HepG2 (cell line): ENCODE measurements around the gene MYL6. TPM values are rescaled to one million over a fixed set of nuclear protein-coding genes. Genes with fewer than 3 reads are reported as not detected.

Source experiments
- AGO2 ChIP-seq: fragments of 200-400 bp; formaldehyde crosslinking; optimal IDR thresholded peaks from 2 replicates; pipeline ENCODE3; 2017; ENCODE audit warnings: mild to moderate bottlenecking, low read depth, low read length, moderate library complexity
- BCL6 ChIP-seq: IDR thresholded peaks from 2 replicates; pipeline ENCODE4 v1.6.1; 2016; ENCODE audit warnings: missing genetic modification reagents, missing compliant biosample characterization
- CREM ChIP-seq, 2 experiments: sonication (generic) in 1 of 2; formaldehyde crosslinking in 1 of 2; IDR thresholded peaks; 2 replicates each; pipeline versions ENCODE4 v1.4.0 to v1.6.1; 2016 to 2020; ENCODE audit warnings: antibody characterized with exemption in 1 of 2, mild to moderate bottlenecking in 1 of 2, missing genetic modification reagents in 1 of 2
- DBP ChIP-seq: sonication (generic); formaldehyde crosslinking; IDR thresholded peaks from 2 replicates; pipeline ENCODE4 v1.4.0; 2020; ENCODE audit warnings: missing genetic modification reagents; ENCODE audit errors: not compliant biosample characterization
- HMG20A ChIP-seq: IDR thresholded peaks from 2 replicates; pipeline ENCODE4 v1.6.1; 2016; ENCODE audit warnings: borderline replicate concordance
- KMT2B ChIP-seq: IDR thresholded peaks from 2 replicates; pipeline ENCODE4 v1.6.1; 2016; ENCODE audit warnings: missing genetic modification reagents, missing compliant biosample characterization
- NCOA1 ChIP-seq: sonication (generic); formaldehyde crosslinking; IDR thresholded peaks from 2 replicates; pipeline ENCODE4 v1.9.0; 2021; ENCODE audit warnings: missing genetic modification reagents
- POLR2AphosphoS5 ChIP-seq: IDR thresholded peaks from 2 replicates; pipeline ENCODE4 v1.6.1; 2012; ENCODE audit warnings: low read depth, low read length
- TBL1XR1 ChIP-seq: fragments of 150-350 bp; IDR thresholded peaks from 2 replicates; pipeline ENCODE4 v1.6.1; 2014; ENCODE audit warnings: borderline replicate concordance, low read length; ENCODE audit not compliant: partially characterized antibody
- TMF1 ChIP-seq: sonication (generic); formaldehyde crosslinking; IDR thresholded peaks from 2 replicates; pipeline ENCODE4 v1.8.1; 2022; ENCODE audit warnings: low read depth, missing genetic modification reagents
- TOPORS ChIP-seq: sonication (generic); formaldehyde crosslinking; IDR thresholded peaks from 2 replicates; pipeline ENCODE4 v1.8.0; 2023; ENCODE audit warnings: mild to moderate bottlenecking, missing genetic modification reagents
- TP53 ChIP-seq: sonication (generic); formaldehyde crosslinking; conservative IDR thresholded peaks from 2 replicates; pipeline ENCODE4 v1.4.0; 2020; ENCODE audit warnings: missing genetic modification reagents
- ZC3H4 ChIP-seq: sonication (generic); formaldehyde crosslinking; IDR thresholded peaks from 2 replicates; pipeline ENCODE4 v1.4.0; 2020; ENCODE audit warnings: missing genetic modification reagents, borderline replicate concordance
- ZFP62 ChIP-seq: sonication (generic); formaldehyde crosslinking; IDR thresholded peaks from 2 replicates; pipeline ENCODE4 v1.4.0; 2020; ENCODE audit warnings: missing genetic modification reagents
- ZFY ChIP-seq: sonication (generic); formaldehyde crosslinking; IDR thresholded peaks from 2 replicates; pipeline ENCODE4 v1.4.0; 2020; ENCODE audit warnings: missing genetic modification reagents
- ZNF451 ChIP-seq: sonication (generic); formaldehyde crosslinking; IDR thresholded peaks from 2 replicates; pipeline ENCODE4 v1.5.0; 2020; ENCODE audit warnings: mild to moderate bottlenecking, missing genetic modification reagents
- ZNF558 ChIP-seq: sonication (generic); formaldehyde crosslinking; IDR thresholded peaks from 2 replicates; pipeline ENCODE4 v1.9.0; 2022; ENCODE audit warnings: mild to moderate bottlenecking, missing genetic modification reagents, borderline replicate concordance
- polyA plus RNA-seq, 8 experiments: library from polyadenylated mRNA; depleted of rRNA in 3 of 8; stranded (reverse) in 7 of 8; unstranded in 1 of 8; fragments of >200 nt; fragmentation: Illumina TruSeq in 4 of 8; extraction: Trizol in 4 of 8; gene quantifications; 2 replicates each; pipeline versions ENCODE4 v1.2.1 to v1.2.3, GENCODE V29; 2011 to 2016; ENCODE audit warnings: low read depth in 4 of 8, missing spikeins in 1 of 8, mixed read lengths in 1 of 8; ENCODE audit not compliant: insufficient read depth in 1 of 8
- total RNA-seq, 5 experiments: library from RNA; depleted of rRNA; stranded (reverse); fragments of >200 nt; fragmentation: Illumina TruSeq; extraction: Trizol; gene quantifications; 2 replicates each; pipeline ENCODE4 v1.2.3, GENCODE V29; 2016; ENCODE audit warnings: low read depth in 1 of 5
- TF ChIP-seq, protein P1 (sequence below): sonication (generic); formaldehyde crosslinking; IDR thresholded peaks from 2 replicates; pipeline ENCODE4 v1.8.0; 2022; ENCODE audit warnings: missing genetic modification reagents, mild to moderate bottlenecking, borderline replicate concordance
- TF ChIP-seq, protein P2 (sequence below): sonication (generic); formaldehyde crosslinking; IDR thresholded peaks from 2 replicates; pipeline ENCODE4 v1.5.1; 2020; ENCODE audit warnings: missing genetic modification reagents, mild to moderate bottlenecking, borderline replicate concordance
- TF ChIP-seq, protein P3 (sequence below): sonication (generic); formaldehyde crosslinking; conservative IDR thresholded peaks from 2 replicates; pipeline ENCODE4 v1.4.0; 2020; ENCODE audit warnings: missing genetic modification reagents
- TF ChIP-seq, protein P4 (sequence below): sonication (generic); formaldehyde crosslinking; IDR thresholded peaks from 2 replicates; pipeline ENCODE4 v1.4.0; 2020; ENCODE audit warnings: missing genetic modification reagents

The MYL6 gene
- total and polyA plus RNA-seq, 2 of the 13 experiments (the other 11 are each of a cell fraction or from before 2014, with no cell fraction given), result 1,127 to 1,192 TPM

DNA sequence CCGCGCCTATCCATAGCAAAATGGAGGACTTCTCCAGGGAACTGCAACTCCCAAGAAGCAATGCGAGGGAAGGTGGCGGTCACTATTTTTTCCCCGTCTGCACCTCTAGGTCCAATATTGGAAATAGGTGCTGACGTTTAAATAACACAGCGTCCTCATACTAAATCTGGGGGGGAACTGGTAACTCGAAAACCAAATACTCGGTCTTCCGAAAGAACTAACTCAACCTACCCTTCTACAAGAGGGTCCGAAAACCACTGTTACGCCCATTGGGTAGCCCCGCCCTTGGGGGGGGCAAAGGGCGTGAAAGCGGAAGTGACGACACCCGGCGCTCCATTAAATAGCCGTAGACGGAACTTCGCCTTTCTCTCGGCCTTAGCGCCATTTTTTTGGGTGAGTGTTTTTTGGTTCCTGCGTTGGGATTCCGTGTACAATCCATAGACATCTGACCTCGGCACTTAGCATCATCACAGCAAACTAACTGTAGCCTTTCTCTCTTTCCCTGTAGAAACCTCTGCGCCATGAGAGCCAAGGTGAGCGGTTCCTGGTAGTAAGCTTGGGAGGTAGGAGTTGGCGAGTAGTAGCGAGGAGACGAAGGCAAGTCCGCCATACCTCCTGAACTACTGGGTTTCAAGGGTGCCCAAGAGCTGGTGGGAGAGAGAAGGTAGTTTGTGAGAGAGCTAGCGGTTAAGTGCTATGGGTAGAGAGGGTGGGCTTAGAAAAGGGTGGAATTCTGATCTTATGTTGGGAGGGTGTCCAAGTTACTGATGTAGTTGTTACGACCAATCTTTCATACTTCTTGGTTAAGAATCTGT is 41.7 kb upstream of the MYL6 start, which contains the start of gene RPL41 (continued):
- peak; percentile 80; the same call in 1 of the 2 replicates for TF ChIP-seq TMF1
- TF ChIP-seq ZC3H4 (CRISPR knock-in tag), result peak; percentile 74; the same call in 1 of the 2 replicates
- TF ChIP-seq ZFY (CRISPR knock-in tag), result peak; percentile 80
- 0 out of 2 replicates have a peak, but pooled peaks have one; percentile 58 for TF ChIP-seq TP53
- peak; percentile 81; the same call in 1 of the 2 replicates for TF ChIP-seq NCOA1
- peak; percentile 45; the same call in 1 of the 2 replicates for TF ChIP-seq ZNF558 (CRISPR knock-in tag)
- TF ChIP-seq, protein P1, sequence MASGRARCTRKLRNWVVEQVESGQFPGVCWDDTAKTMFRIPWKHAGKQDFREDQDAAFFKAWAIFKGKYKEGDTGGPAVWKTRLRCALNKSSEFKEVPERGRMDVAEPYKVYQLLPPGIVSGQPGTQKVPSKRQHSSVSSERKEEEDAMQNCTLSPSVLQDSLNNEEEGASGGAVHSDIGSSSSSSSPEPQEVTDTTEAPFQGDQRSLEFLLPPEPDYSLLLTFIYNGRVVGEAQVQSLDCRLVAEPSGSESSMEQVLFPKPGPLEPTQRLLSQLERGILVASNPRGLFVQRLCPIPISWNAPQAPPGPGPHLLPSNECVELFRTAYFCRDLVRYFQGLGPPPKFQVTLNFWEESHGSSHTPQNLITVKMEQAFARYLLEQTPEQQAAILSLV (CRISPR knock-in tag), result peak; percentile 41; the same call in 1 of the 2 replicates
- TF ChIP-seq, protein P2, sequence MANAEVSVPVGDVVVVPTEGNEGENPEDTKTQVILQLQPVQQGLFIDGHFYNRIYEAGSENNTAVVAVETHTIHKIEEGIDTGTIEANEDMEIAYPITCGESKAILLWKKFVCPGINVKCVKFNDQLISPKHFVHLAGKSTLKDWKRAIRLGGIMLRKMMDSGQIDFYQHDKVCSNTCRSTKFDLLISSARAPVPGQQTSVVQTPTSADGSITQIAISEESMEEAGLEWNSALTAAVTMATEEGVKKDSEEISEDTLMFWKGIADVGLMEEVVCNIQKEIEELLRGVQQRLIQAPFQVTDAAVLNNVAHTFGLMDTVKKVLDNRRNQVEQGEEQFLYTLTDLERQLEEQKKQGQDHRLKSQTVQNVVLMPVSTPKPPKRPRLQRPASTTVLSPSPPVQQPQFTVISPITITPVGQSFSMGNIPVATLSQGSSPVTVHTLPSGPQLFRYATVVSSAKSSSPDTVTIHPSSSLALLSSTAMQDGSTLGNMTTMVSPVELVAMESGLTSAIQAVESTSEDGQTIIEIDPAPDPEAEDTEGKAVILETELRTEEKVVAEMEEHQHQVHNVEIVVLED (CRISPR knock-in tag), result peak; percentile 40; the same call in 1 of the 2 replicates
- TF ChIP-seq ZNF451 (CRISPR knock-in tag), result 0 out of 2 replicates have a peak, but pooled peaks have one; percentile 15
- no peak for TF ChIP-seq HMG20A (CRISPR knock-in tag)
- peak; percentile 40; the same call in 1 of the 2 replicates for TF ChIP-seq BCL6
- TF ChIP-seq ZFP62 (CRISPR knock-in tag), result no peak
- peak; percentile 8 for TF ChIP-seq TBL1XR1
- peak; percentile 100 for TF ChIP-seq POLR2AphosphoS5
- TF ChIP-seq CREM (IDR thresholded peaks at IDR 0.05), result peak; percentile 98
- TF ChIP-seq CREM (CRISPR knock-in tag; IDR thresholded peaks at IDR 0.05), result peak; percentile 51; the same call in 1 of the 2 replicates
- TF ChIP-seq, protein P3, sequence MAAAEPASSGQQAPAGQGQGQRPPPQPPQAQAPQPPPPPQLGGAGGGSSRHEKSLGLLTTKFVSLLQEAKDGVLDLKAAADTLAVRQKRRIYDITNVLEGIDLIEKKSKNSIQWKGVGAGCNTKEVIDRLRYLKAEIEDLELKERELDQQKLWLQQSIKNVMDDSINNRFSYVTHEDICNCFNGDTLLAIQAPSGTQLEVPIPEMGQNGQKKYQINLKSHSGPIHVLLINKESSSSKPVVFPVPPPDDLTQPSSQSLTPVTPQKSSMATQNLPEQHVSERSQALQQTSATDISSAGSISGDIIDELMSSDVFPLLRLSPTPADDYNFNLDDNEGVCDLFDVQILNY (CRISPR knock-in tag), result no peak
- TF ChIP-seq, protein P4, sequence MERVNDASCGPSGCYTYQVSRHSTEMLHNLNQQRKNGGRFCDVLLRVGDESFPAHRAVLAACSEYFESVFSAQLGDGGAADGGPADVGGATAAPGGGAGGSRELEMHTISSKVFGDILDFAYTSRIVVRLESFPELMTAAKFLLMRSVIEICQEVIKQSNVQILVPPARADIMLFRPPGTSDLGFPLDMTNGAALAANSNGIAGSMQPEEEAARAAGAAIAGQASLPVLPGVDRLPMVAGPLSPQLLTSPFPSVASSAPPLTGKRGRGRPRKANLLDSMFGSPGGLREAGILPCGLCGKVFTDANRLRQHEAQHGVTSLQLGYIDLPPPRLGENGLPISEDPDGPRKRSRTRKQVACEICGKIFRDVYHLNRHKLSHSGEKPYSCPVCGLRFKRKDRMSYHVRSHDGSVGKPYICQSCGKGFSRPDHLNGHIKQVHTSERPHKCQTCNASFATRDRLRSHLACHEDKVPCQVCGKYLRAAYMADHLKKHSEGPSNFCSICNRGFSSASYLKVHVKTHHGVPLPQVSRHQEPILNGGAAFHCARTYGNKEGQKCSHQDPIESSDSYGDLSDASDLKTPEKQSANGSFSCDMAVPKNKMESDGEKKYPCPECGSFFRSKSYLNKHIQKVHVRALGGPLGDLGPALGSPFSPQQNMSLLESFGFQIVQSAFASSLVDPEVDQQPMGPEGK, result peak; percentile 88
- TF ChIP-seq DBP (CRISPR knock-in tag), result peak; percentile 19
- peak; percentile 37 for TF ChIP-seq AGO2
- TF ChIP-seq KMT2B (CRISPR knock-in tag), result peak; percentile 84
- 0 out of 2 replicates have a peak, but pooled peaks have one; percentile 43 for TF ChIP-seq TOPORS (CRISPR knock-in tag)
